COLO829 (cell line): ENCODE measurements around the gene TNFAIP3.

ENCODE experiments used
- DNase-seq: peaks from one replicate; pipeline ENCODE4 v3.0.0; 2012; ENCODE audit warnings: low spot score

Gene TNFAIP3

GRCh38 chr6:137864812-137865508 lies 2.1 kb upstream of the TNFAIP3 start:
- DNase-seq, result no peak

GRCh38 chr6:137866200-137866913 lies 702 bp upstream of the TNFAIP3 start:
- no peak for DNase-seq

- DNase-seq, result no peak
These were observed 838 bp downstream of the TNFAIP3 start for GRCh38 chr6:137867685-137868509.

- no peak for DNase-seq
These were observed 1.9 kb downstream of the TNFAIP3 start for GRCh38 chr6:137868721-137869548.

GRCh38 chr6:137869549-137870307 lies 2.7 kb downstream of the TNFAIP3 start:
- no peak for DNase-seq

GRCh38 chr6:137870308-137870644 lies 3.2 kb downstream of the TNFAIP3 start:
- no peak for DNase-seq

- DNase-seq, result no peak
These were observed 3.7 kb downstream of the TNFAIP3 start for GRCh38 chr6:137870744-137871247.

GRCh38 chr6:137871291-137871690 lies 4.2 kb downstream of the TNFAIP3 start:
- DNase-seq, result no peak

- DNase-seq, result no peak
These were observed 4.9 kb downstream of the TNFAIP3 start for GRCh38 chr6:137871831-137872454.

- no peak for DNase-seq
These were observed 5.6 kb downstream of the TNFAIP3 start for GRCh38 chr6:137872581-137873115.

- DNase-seq, result no peak
These were observed 6.3 kb downstream of the TNFAIP3 start for GRCh38 chr6:137873273-137873762.

- DNase-seq, result no peak
These were observed 7.4 kb downstream of the TNFAIP3 start for GRCh38 chr6:137874204-137875057.

- DNase-seq, result no peak
These were observed 8.0 kb downstream of the TNFAIP3 start for GRCh38 chr6:137875058-137875520.

- DNase-seq, result no peak
These were observed 8.5 kb downstream of the TNFAIP3 start for GRCh38 chr6:137875606-137876005.

GRCh38 chr6:137876547-137876946 lies 9.5 kb downstream of the TNFAIP3 start:
- no peak for DNase-seq

GRCh38 chr6:137877113-137877512 lies 10.1 kb downstream of the TNFAIP3 start:
- DNase-seq, result no peak

- DNase-seq, result no peak
These were observed 10.5 kb downstream of the TNFAIP3 start for GRCh38 chr6:137877606-137878005.

- DNase-seq, result no peak
These were observed 11.0 kb downstream of the TNFAIP3 start for GRCh38 chr6:137878029-137878428.
